Adipocyte (in vitro differentiated cells): ENCODE data around the gene ZNF366.

Experiments used
- DNase-seq: peaks from one replicate; pipeline ENCODE4 v3.0.0-alpha.2; 2015; ENCODE audit warnings: low read depth
- H3K27me3 ChIP-seq: replicated peaks from 2 replicates; pipeline ENCODE4 v1.7.0; 2013; ENCODE audit warnings: mild to moderate bottlenecking, low read length, moderate library complexity; ENCODE audit not compliant: control insufficient read depth, insufficient read depth
- H3K36me3 ChIP-seq: 2 replicates; pipeline ENCODE4 v1.7.0; 2013; ENCODE audit warnings: low read length, mild to moderate bottlenecking, moderate library complexity; ENCODE audit not compliant: control insufficient read depth, insufficient read depth, severe bottlenecking
- H3K4me1 ChIP-seq: 2 replicates; pipeline ENCODE4 v1.7.0; 2013; ENCODE audit warnings: mild to moderate bottlenecking, low read length, moderate library complexity; ENCODE audit not compliant: control insufficient read depth, insufficient read depth
- H3K4me3 ChIP-seq: 2 replicates; pipeline ENCODE4 v1.7.0; 2013; ENCODE audit warnings: mild to moderate bottlenecking, low read length, moderate library complexity
- H3K9ac ChIP-seq: 2 replicates; pipeline ENCODE4 v1.7.0; 2013; ENCODE audit warnings: mild to moderate bottlenecking, low read length, moderate library complexity
- H3K9me3 ChIP-seq: 2 replicates; pipeline ENCODE4 v1.7.0; 2013; ENCODE audit warnings: mild to moderate bottlenecking, low read length, moderate library complexity; ENCODE audit not compliant: control insufficient read depth

Gene ZNF366

GRCh38 chr5:72507231-72507906 lies at the start of gene ZNF366:
Gene ZNF366 (minus strand): TSS chr5:72507410. CDS start chr5:72461496, 45,914 bp downstream.
- no peak within 1 kb of the TSS for H3K9ac ChIP-seq
- H3K4me1 ChIP-seq: peaks cover 58% of the 10 kb centered on the region
- H3K4me3 ChIP-seq: no peak within 1 kb of the TSS
- no peak for DNase-seq
- no peaks in the 10 kb centered on the region for H3K9me3 ChIP-seq
- H3K27me3 ChIP-seq: no peaks in the 10 kb centered on the region
- H3K36me3 ChIP-seq: no peaks in the 10 kb centered on the region

GRCh38 chr5:72556351-72557166 lies 49.3 kb upstream of the ZNF366 start:
- peak overlapping the region; percentile 85 for H3K9ac ChIP-seq
- DNase-seq: peak; percentile 45
- no peaks in the 10 kb centered on the region for H3K36me3 ChIP-seq
- no peaks in the 10 kb centered on the region for H3K9me3 ChIP-seq
- H3K4me1 ChIP-seq: peaks cover 34% of the 10 kb centered on the region
- peak overlapping the region; percentile 62 for H3K4me3 ChIP-seq
- no peaks in the 10 kb centered on the region for H3K27me3 ChIP-seq

- Histone ChIP-seq H3K27me3 (no peaks in the 10 kb centered on the region), H3K9ac (peak overlapping the region; percentile 85), H3K4me1 (peaks cover 34% of the 10 kb centered on the region), H3K36me3 (no peaks in the 10 kb centered on the region), H3K4me3 (peak overlapping the region; percentile 62), H3K9me3 (no peaks in the 10 kb centered on the region)
- peak; percentile 17 for DNase-seq
Measured at GRCh38 chr5:72555871-72556270, 48.7 kb upstream of the ZNF366 start.

- DNase-seq: no peak
- no peak overlapping the region for H3K4me3 ChIP-seq
- H3K9me3 ChIP-seq: no peaks in the 10 kb centered on the region
- H3K27me3 ChIP-seq: no peaks in the 10 kb centered on the region
- no peaks in the 10 kb centered on the region for H3K36me3 ChIP-seq
- peaks cover 34% of the 10 kb centered on the region for H3K4me1 ChIP-seq
- H3K9ac ChIP-seq: no peak overlapping the region
Measured at GRCh38 chr5:72554897-72555296, 47.7 kb upstream of the ZNF366 start.

GRCh38 chr5:72552041-72552557 lies 44.9 kb upstream of the ZNF366 start:
- Histone ChIP-seq H3K9me3 (peaks cover 15% of the 10 kb centered on the region), H3K4me3 (no peak overlapping the region)
- peak; percentile 71 for DNase-seq

GRCh38 chr5:72550595-72550994 lies 43.4 kb upstream of the ZNF366 start:
- H3K27me3 ChIP-seq: no peaks in the 10 kb centered on the region
- DNase-seq: no peak
- H3K36me3 ChIP-seq: no peaks in the 10 kb centered on the region
- no peak overlapping the region for H3K4me3 ChIP-seq
- H3K4me1 ChIP-seq: peaks cover 14% of the 10 kb centered on the region
- peaks cover 30% of the 10 kb centered on the region for H3K9me3 ChIP-seq
- H3K9ac ChIP-seq: no peak overlapping the region

More at GRCh38 chr5:72552041-72552557, 44.9 kb upstream of the ZNF366 start:
- peaks cover 29% of the 10 kb centered on the region for H3K4me1 ChIP-seq
- no peaks in the 10 kb centered on the region for H3K27me3 ChIP-seq
- no peaks in the 10 kb centered on the region for H3K36me3 ChIP-seq
- H3K9ac ChIP-seq: no peak overlapping the region

- DNase-seq: peak; percentile 15
Measured at GRCh38 chr5:72543811-72544210, 36.6 kb upstream of the ZNF366 start.

GRCh38 chr5:72543365-72543764 lies 36.2 kb upstream of the ZNF366 start:
- peak; percentile 72 for DNase-seq
- Histone ChIP-seq H3K4me3 (no peak overlapping the region), H3K4me1 (peaks cover 11% of the 10 kb centered on the region), H3K27me3 (no peaks in the 10 kb centered on the region), H3K9ac (no peak overlapping the region), H3K36me3 (no peaks in the 10 kb centered on the region), H3K9me3 (peaks cover 35% of the 10 kb centered on the region)

More at GRCh38 chr5:72543811-72544210, 36.6 kb upstream of the ZNF366 start:
- H3K9me3 ChIP-seq: peaks cover 38% of the 10 kb centered on the region
- no peak overlapping the region for H3K9ac ChIP-seq
- H3K36me3 ChIP-seq: no peaks in the 10 kb centered on the region
- H3K4me1 ChIP-seq: peaks cover 11% of the 10 kb centered on the region
- H3K27me3 ChIP-seq: no peaks in the 10 kb centered on the region
- H3K4me3 ChIP-seq: no peak overlapping the region

- H3K4me1 ChIP-seq: peaks cover 11% of the 10 kb centered on the region
- no peak overlapping the region for H3K4me3 ChIP-seq
- H3K27me3 ChIP-seq: no peaks in the 10 kb centered on the region
- no peak for DNase-seq
- H3K9me3 ChIP-seq: peaks cover 29% of the 10 kb centered on the region
- no peak overlapping the region for H3K9ac ChIP-seq
- no peaks in the 10 kb centered on the region for H3K36me3 ChIP-seq
Measured at GRCh38 chr5:72542695-72543094, 35.5 kb upstream of the ZNF366 start.

- no peaks in the 10 kb centered on the region for H3K36me3 ChIP-seq
- H3K4me3 ChIP-seq: no peak overlapping the region
- no peaks in the 10 kb centered on the region for H3K27me3 ChIP-seq
- H3K4me1 ChIP-seq: peaks cover 11% of the 10 kb centered on the region
- DNase-seq: no peak
- H3K9ac ChIP-seq: no peak overlapping the region
- H3K9me3 ChIP-seq: peaks cover 18% of the 10 kb centered on the region
Measured at GRCh38 chr5:72541501-72542225, 34.5 kb upstream of the ZNF366 start.
